DMS153 (cell line): ENCODE measurements around the gene HEMGN.
"Not testable (repeated sequence)": the region's sequence is repeated elsewhere in the genome, so short reads cannot be mapped to it uniquely, and the experiment has no call there.

Experiments used
- DNase-seq: peaks from one replicate; lab custom pipeline; 2025; lab: John Stamatoyannopoulos, UW

HEMGN gene

DNA sequence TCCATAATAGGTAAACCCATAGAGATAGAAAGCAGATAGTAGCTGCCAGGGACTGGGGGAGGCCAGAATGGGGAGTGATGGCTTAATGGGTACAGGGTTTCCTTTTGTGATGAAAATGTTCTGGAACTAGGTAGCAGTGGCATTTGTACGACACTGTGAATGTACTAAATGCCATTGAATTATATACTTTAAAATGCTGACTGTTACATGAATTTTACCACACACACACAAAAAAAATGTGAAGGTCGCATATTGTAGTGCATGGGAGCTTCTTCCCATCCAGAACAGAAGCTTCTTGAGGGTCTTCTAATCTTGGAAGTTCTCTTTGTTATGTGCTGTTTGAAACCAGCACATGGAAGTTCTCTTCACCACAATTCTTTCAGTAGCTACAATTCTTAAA lies 25.3 kb upstream of the HEMGN start:
- no peak for DNase-seq

DNA sequence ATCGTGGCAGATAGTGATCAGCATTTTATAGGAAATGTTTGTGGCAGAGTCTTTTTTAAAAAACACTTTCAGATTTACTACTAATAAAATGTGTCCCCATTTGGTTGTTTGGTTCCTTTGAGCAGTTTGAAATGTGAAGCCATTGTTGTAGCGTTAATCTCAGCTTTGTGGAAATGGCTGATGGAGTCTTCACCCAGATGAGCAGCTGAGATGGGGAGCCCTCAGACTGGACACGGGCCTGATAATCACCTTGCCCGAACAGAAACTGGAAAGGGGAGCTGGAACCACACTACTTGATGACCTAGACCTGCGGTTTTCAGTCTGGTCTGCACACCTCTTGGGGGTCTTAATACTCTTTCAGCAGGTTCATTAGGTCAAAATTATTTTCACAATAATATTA lies 24.6 kb upstream of the HEMGN start:
- no peak for DNase-seq

GRCh38 chr9:97962136-97962535 lies 24.2 kb upstream of the HEMGN start:
- DNase-seq: no peak

DNA sequence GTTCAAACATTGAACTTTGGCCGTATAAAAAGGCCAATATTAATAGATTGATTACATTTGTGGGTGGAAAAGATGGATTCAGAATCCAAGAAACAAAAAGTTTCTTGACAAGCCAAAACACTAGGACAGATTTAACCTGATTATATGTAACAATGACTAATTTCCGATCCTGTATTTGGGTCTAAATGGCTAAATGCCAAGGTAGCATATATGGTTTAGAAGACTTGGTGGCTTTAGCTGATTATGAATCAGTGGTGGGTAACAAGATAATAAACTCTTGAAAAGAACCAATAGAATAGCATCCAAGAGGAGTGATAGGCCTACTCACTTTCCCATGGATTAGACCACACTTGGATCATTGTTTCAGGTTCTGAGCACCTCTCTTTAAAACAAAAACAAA lies 23.4 kb upstream of the HEMGN start:
- DNase-seq: no peak

DNA sequence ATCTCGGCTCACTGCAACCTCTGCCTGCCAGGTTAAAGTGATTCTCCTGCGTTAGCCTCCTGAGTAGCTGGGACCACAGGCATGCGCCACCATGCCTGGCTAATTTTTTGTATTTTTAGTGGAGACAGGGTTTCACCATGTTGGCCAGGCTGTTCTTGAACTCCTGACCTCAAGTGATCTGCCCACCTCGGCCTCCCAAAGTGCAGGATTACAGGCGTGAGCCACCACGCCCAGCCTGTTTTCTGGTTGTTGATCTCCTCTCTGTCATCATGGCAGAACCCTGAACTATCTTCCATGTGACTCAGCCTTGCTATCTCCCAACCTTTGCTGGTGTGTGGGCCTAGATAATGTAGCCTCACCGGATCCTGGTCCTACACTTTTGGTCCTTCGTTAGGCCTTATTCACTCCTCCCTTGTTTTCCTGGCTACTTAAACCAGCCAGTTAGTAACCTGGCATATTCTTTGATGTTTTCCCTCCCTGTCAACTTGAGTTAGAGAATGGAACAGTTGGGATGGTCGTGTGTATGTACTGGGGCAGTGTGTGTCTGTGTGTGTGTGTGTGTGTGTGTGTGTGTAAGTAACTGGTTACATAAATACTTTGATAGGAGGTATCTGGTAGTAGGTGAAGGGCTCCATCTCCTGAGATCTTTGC lies 22.8 kb upstream of the HEMGN start:
- DNase-seq: not testable (repeated sequence)

DNA sequence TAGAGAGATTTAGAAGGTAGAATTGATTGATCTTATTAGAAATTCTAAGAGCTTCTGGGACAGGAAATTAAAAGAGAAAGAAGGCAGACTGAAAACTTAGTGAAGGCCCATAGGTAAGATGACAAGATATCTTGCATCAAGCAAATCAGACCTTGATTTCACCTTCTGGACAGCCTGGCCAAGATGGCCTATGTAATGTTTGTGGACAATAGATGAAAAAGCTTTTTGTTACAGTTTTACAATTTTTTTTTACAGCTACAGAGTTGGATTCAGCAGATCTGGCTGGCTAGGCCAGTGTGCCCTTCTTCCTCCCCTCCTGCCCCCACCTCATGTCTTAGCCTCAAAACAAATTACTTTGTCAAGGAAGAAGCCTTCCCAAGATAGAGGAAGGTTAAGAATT lies 21.6 kb upstream of the HEMGN start:
- DNase-seq: no peak

DNA sequence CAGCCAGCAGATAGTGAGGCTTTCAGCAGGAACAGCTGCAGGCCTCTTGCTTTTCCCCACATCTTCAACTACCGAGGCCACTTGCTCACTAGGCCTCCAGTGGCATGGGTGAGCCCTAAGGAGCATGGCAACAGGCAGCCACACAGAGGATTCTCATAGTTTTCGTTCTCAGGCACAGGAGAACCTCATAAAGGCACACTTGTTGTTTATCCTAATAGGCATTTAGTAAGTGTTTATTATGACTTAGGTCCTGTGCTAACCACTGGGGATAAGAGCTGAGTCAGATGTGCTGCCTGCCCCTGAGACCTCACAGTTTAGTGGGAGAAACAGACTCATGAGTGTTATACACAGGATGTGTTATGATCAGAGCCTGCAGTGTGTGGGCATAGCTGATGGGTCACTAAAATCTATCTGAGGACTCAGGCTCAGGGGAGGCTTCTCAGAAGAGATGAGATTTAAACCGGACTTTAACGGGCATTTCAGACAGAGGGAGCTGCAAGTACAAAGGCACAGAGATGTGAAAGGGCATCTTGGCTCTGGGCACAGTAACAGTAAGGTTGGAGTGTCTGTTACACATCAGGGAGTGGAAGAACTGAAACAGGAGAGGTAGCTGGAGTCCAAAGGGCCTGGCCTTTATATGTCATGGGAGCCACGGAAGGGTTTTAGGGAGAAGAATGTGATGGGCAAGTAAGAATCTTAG lies 21.0 kb upstream of the HEMGN start:
- no peak for DNase-seq

- no peak for DNase-seq
Observed at GRCh38 chr9:97956331-97956730, 18.4 kb upstream of the HEMGN start.

GRCh38 chr9:97954550-97954989 lies 16.6 kb upstream of the HEMGN start:
- DNase-seq: peak; percentile 57

GRCh38 chr9:97950873-97951272 lies 12.9 kb upstream of the HEMGN start:
- DNase-seq: not testable (repeated sequence)

GRCh38 chr9:97947094-97947493 lies 9.1 kb upstream of the HEMGN start:
- DNase-seq: not testable (repeated sequence)

GRCh38 chr9:97945470-97945869 lies 7.5 kb upstream of the HEMGN start:
- DNase-seq: not testable (repeated sequence)

DNA sequence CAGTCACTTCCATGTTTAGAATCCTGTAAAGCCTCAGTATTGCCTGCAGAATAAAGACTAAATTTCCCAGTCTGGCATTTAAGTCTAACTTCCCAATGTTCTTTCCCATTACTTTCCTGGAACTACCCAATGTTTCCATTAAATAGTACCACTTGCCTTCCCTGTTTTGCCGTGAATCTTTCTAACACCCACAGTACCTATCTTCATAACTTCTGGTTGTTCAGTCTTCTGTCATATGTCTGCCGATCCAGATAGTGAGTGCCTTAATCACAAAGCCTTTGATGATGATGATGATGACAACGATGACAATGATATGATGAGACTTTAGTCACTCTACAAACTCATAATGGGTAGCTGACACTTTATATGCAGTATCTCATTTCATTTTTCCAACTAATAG lies 6.6 kb upstream of the HEMGN start:
- no peak for DNase-seq

DNA sequence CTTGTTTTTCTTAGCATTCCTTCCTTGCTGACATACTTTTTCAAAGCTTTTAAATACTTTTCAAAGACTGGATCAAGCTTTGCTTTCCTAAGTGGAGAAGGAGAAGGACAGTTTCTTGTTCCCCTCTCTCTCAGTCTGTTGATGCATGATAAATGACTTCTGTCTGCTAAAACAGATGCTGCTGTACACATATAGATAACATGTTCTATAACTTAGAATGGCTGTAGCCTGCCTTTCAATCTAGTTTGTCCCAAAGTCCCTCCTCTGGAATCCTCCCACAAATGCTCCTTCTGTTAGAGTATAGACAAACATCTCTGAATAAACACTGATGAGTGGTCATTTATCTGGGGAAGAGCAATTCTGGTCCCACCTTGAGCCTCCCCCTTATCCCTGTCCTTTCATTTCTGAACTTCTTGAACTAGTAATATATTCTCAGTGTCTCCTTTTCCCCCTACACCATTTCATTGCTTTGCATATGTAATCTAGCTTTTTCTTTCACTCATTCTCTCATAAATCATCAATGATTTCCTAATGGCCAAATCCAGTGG lies 5.4 kb upstream of the HEMGN start:
- no peak for DNase-seq

- DNase-seq: no peak
Observed at GRCh38 chr9:97941323-97941722, 3.4 kb upstream of the HEMGN start.

DNA sequence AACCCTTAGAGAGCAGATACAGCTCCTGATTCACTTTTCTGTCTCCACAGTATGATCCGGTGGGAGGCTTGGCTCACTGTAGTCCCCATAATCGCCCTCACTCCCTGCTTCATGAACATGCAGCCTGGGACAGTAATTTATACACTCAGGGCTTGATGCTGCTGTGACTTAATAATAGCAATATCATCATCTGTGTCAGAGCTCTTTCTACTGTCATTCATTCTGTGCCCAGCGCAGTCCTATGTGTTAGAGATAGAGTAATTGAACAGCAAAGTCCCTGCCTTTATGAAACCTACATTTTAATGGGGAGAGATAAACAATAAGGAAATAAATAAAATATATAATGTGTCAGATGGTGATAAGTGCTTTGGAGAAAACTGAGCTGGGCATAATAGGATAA lies 2.8 kb upstream of the HEMGN start:
- no peak for DNase-seq

GRCh38 chr9:97940233-97940632 lies 2.3 kb upstream of the HEMGN start:
- no peak for DNase-seq

DNA sequence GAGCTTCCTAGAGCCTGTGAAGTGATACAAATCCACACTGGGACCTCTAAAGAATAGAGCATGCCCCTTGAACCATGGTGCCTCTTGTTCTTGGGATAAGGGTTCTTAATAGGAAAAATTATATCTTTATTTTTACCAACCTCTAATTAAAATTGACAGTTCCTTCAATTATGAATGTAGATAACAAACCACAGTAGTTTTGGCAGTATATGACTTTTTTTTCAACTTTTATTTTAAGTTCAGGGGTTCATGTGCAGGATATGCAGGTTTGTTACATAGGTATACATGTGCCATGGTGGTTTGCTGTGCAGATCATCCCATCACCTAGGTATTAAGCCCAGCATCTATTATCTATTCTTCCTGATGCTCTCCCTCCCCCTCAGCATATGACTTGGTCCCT lies 974 bp downstream of the HEMGN start:
- DNase-seq: no peak

DNA sequence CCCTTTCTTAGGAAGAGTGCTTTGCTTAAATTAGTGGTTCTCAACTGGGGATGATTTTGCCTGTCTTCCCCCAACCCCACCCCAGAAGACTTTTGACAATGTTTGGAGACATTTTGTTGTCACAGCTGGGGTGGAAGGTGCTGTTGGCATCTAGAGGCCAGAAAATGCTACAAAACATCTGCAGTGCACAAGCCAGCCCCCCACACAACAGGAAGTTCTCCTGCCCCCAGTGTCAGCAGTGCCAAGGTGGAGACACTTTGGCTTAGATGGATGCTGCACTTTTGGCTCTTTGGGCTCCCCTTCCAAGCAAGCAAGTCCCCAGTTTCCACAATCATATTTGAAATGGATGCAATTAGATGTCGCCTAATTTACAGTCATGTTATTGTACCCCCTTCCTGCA lies 2.7 kb downstream of the HEMGN start:
- no peak for DNase-seq

DNA sequence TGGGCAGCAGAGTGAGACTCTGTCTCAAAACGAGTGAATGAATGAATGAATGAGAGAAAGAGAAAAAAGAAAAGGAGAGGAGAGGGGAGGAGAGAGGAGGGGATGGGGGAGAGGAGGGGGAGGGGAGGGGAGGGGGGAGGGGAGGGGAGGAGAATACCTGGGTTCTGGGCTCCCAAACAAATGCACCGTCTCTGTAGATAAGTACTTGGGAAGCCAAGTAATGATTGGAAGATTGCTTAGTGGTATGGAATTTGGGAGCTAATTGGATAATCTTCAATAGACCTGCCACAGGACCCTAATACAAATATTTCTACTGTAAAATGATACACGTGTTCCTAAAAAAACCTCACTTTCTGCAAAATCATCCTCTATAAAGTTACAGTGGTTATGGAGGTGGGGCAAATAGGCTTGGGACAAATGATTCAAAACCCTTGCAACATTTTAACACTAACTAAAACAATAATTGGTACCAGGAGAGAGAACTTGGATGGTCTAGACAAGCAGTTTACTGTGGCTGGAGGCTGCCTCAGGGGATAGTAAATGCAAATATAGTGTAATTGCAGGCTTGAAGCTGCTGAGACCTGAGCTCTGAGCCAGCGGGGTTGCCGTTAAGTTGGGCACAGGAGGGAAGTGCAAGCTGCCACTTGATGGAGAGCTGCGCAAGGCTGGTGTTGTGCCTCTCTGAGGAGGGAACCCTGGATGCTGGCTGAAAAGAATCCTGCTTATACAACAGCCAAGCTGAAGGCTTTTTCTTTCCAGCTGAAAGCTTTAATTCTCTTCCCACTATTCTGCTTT lies 3.5 kb downstream of the HEMGN start:
- DNase-seq: no peak

DNA sequence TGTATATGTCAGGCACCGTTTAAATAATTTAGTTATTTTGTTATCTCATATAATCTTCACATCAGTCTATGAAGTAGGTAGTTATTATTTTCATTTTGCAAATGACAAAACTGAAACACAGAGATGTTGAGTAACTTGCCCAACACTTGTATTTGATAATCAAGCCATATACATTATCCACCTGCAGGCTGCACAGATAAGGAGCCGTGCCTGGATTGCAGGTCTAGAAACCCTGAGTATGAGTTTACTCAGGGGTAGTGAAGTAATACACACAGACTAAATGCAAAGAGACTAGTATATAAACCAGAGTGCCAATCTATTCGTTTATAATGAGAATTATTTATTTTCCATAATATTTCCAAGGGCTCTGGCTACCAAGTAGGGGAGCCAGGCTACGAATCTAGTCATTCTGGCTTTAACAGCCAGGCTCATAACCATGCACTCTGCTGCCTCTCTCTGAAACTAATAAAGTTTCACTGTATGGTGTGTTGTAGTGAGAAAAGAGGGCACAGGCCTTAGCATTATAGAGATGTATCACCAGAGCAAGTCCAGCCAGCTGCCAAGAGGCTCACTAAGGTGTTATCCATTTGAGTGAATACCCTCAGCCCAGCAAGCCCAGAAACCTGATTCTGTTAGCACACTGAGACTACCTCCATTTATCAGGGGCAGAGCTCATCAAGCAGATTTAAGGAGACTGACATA lies 4.5 kb downstream of the HEMGN start:
- DNase-seq: no peak

GRCh38 chr9:97930972-97931371 lies 7.0 kb downstream of the HEMGN start:
- DNase-seq: no peak
